Kidney epithelial cell (primary cell): Measurements from ENCODE around the gene SUGCT. TPM values are rescaled to one million over a fixed set of nuclear protein-coding genes. Genes with fewer than 3 reads are reported as not detected.
"Not testable (repeated sequence)": the region's sequence is repeated elsewhere in the genome, so short reads cannot be mapped to it uniquely, and the experiment has no call there.

Experiments
- DNase-seq: peaks from one replicate; pipeline ENCODE4 v3.0.0-alpha.2; 2010; ENCODE audit warnings: low read depth
- H3K27me3 ChIP-seq: 2 replicates; pipeline ENCODE4 v1.6.0; 2011; ENCODE audit warnings: low read length; ENCODE audit not compliant: control insufficient read depth, insufficient read depth
- H3K36me3 ChIP-seq: 2 replicates; pipeline ENCODE4 v1.5.1; 2011; ENCODE audit warnings: low read length; ENCODE audit not compliant: control insufficient read depth, insufficient read depth
- H3K4me3 ChIP-seq: 2 replicates; pipeline ENCODE4 v1.5.1; 2011; ENCODE audit warnings: low read depth, mild to moderate bottlenecking, control low read depth, low read length
- CTCF ChIP-seq: IDR thresholded peaks from 2 replicates; pipeline ENCODE4 v1.5.1; 2011; ENCODE audit warnings: mild to moderate bottlenecking, moderate library complexity, low read length, control low read depth, inconsistent platforms; ENCODE audit not compliant: insufficient read depth, poor library complexity, severe bottlenecking
- total RNA-seq: library from RNA; depleted of rRNA; stranded (reverse); fragments of >200 nt; gene quantifications from 2 replicates; pipeline ENCODE4 v1.2.3, GENCODE V29; 2015

SUGCT gene
- total RNA-seq, 1 donor from 2014 or later: 4.0 TPM

GRCh38 chr7:40405991-40406390, 271.2 kb downstream of the SUGCT start:
- Histone ChIP-seq H3K27me3 (no peaks in the 10 kb centered on the region), H3K4me3 (no peak overlapping the region), H3K36me3 (no peaks in the 10 kb centered on the region)
- TF ChIP-seq CTCF: no peak
- no peak for DNase-seq

GRCh38 chr7:40412323-40412722, 277.5 kb downstream of the SUGCT start:
- no peak for TF ChIP-seq CTCF
- no peak for DNase-seq
- Histone ChIP-seq H3K4me3 (no peak overlapping the region), H3K27me3 (no peaks in the 10 kb centered on the region), H3K36me3 (no peaks in the 10 kb centered on the region)

GRCh38 chr7:40414704-40415103, 279.9 kb downstream of the SUGCT start:
- H3K27me3 ChIP-seq, H3K36me3 ChIP-seq, H3K4me3 ChIP-seq, DNase-seq: not testable (repeated sequence)

GRCh38 chr7:40418448-40418847, 283.6 kb downstream of the SUGCT start:
- no peak for DNase-seq
- Histone ChIP-seq H3K27me3 (no peaks in the 10 kb centered on the region), H3K36me3 (no peaks in the 10 kb centered on the region), H3K4me3 (no peak overlapping the region)
- no peak for TF ChIP-seq CTCF

GRCh38 chr7:40418983-40419382, 284.2 kb downstream of the SUGCT start:
- Histone ChIP-seq H3K27me3 (no peaks in the 10 kb centered on the region), H3K4me3 (no peak overlapping the region), H3K36me3 (no peaks in the 10 kb centered on the region)
- no peak for DNase-seq
- no peak for TF ChIP-seq CTCF

- DNase-seq: no peak
- no peaks in the 10 kb centered on the region for H3K36me3 ChIP-seq
- TF ChIP-seq CTCF: no peak
- no peak overlapping the region for H3K4me3 ChIP-seq
- H3K27me3 ChIP-seq: no peaks in the 10 kb centered on the region
Measured at GRCh38 chr7:40419806-40420205, 285.0 kb downstream of the SUGCT start.
